GM12801 (cell line): ENCODE measurements around the gene NCOR2.

Experiments used
- CTCF ChIP-seq: IDR thresholded peaks from one replicate; pipeline ENCODE4 v1.5.1; 2011; ENCODE audit warnings: control low read depth; ENCODE audit not compliant: insufficient read length; ENCODE audit errors: extremely low read depth

The NCOR2 gene

DNA sequence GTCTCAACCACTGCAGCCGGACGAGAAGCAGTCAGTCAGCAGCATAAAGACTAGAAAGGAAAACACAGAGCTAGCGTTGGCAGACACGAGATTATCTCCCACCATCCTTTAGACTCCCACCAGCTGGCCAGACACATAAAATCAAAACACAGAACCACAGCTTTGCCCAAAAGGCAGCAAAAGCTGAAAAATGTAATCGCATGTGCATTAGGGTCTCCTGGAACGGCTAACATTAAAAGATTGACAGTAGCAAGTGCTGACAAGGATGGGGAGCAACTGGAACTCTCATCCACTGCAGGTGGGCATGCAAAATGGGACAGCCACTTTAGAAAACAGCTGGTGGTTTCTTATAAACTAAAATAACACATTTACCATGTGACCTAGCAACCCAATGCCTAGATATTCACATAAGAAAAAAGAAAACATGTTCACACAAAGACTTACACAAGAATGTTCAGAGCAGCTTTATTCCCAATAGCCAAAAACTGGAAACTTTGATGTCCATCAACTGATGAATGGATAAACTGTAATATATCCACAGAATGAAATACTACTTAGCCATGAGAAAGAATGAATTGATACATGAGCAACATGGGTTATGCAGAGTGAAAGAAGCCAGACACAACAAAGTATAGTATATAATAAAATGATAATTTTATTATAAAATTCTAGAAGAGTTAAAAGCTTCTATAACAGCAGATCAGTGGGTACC lies 37.7 kb downstream of the NCOR2 start:
- no peak for TF ChIP-seq CTCF

GRCh38 chr12:124527861-124528561 lies 39.4 kb downstream of the NCOR2 start:
- no peak for TF ChIP-seq CTCF

DNA sequence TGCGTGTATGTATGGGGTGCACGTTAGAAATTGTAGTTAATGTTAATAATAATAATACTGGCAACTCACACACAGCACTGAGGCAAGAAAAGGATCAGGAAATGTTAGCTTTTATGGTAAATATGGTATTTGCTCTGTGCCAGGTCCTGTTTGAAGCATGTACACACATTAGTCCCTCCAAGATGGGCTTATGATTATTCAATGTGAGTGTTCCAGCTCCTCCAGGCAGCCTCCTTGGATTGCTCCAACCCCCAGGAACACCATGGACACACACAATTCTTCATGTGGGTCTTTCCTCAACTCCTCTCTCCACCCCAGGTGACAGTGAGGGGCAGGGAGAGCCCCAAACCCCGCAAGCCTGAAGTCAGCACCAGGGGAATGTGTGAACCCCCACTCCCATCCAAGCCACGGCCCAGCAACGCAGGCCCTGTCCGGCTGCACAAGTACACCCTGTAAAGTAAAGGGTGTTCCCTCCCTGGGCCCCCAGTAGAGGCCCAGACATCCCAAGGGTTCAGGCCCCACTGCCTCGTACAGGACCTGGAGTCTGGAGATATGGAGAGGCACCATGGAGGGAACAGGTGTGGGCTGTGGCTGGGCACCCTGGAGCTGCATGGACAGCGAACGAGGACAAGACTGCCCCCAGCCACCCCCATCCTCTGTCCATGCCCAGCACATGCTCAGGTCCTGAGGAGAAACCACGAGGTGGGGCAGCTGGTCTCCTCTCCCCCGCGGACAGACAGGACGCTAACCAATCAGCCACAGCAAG lies 41.3 kb downstream of the NCOR2 start:
- TF ChIP-seq CTCF: no peak

DNA sequence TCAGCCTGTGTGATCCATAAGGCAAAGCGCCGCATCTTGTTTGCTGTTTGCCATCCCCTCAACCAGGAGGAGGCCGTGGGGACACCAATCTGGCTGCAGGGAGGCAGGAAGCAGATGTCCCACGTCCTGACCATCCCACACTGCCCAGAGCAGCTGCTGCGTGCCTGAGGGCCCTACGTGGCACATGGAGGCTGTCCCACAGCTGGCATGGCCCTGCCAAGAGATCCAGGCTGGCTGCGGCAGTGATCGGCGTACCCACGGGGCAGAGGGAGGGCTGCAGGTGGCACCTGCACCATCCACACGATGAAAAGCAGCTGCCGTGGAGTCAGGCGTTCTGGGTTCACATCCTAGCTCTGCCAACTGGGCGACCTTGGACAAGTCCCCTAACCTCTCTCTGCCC lies 42.0 kb downstream of the NCOR2 start:
- no peak for TF ChIP-seq CTCF

- no peak for TF ChIP-seq CTCF
Measured at GRCh38 chr12:124524231-124524925, 43.0 kb downstream of the NCOR2 start.

DNA sequence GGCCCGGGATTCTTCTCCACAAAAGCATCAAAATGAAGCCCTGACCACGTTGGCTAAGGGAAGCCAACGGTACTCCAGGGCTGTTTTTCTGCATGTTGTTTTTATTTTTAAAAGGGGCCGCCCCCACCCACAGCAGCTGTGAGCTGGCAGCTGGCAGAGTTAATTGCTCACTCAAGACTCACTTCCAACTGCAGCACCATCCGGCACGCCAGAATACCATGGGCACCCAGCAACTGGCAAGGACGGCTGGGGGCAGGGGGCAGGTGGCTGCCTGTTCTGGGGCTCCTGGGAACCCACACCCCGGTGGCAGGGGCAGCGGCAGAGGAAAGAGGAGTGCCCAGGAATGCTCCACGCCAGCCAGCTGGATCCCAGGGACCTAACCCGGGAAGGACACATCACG lies 44.3 kb downstream of the NCOR2 start:
- no peak for TF ChIP-seq CTCF

GRCh38 chr12:124520907-124521306 lies 46.5 kb downstream of the NCOR2 start:
- TF ChIP-seq CTCF: no peak
